GM10248 (cell line): ENCODE results near the gene USP10.

Source experiments
- CTCF ChIA-PET: fragments of 300-600 bp; sonication (Branson Sonifier 250); formaldehyde crosslinking; extraction: SDS; loops from one replicate; lab custom pipeline; 2021; ENCODE audit warnings: antibody characterized with exemption; lab: Yijun Ruan, JAX
- POLR2A ChIA-PET: fragments of 350-650 bp; sonication (Branson Sonifier 250); formaldehyde crosslinking; extraction: SDS; loops from one replicate; lab custom pipeline; 2020; ENCODE audit warnings: antibody characterized with exemption; lab: Yijun Ruan, JAX
- DNase-seq: peaks from one replicate; pipeline ENCODE4 v3.0.0; 2012; ENCODE audit errors: extremely low spot score
- TF ChIP-seq, protein P1 (sequence below): IDR thresholded peaks from 2 replicates; pipeline ENCODE4 v1.5.1; 2012; ENCODE audit warnings: mild to moderate bottlenecking, low read depth; ENCODE audit errors: extremely low read depth, missing control alignments, control extremely low read depth

USP10 gene

GRCh38 chr16:84677849-84678248, 22.0 kb upstream of the USP10 start:
- TF ChIP-seq, protein P1, sequence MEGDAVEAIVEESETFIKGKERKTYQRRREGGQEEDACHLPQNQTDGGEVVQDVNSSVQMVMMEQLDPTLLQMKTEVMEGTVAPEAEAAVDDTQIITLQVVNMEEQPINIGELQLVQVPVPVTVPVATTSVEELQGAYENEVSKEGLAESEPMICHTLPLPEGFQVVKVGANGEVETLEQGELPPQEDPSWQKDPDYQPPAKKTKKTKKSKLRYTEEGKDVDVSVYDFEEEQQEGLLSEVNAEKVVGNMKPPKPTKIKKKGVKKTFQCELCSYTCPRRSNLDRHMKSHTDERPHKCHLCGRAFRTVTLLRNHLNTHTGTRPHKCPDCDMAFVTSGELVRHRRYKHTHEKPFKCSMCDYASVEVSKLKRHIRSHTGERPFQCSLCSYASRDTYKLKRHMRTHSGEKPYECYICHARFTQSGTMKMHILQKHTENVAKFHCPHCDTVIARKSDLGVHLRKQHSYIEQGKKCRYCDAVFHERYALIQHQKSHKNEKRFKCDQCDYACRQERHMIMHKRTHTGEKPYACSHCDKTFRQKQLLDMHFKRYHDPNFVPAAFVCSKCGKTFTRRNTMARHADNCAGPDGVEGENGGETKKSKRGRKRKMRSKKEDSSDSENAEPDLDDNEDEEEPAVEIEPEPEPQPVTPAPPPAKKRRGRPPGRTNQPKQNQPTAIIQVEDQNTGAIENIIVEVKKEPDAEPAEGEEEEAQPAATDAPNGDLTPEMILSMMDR, result no peak
- ChIA-PET CTCF (interaction anchor here (0.9 to 1.9 kb wide), 3 partner anchors 14 to 60 kb away, joined by 4 to 8 read pairs (median 5); no protein-coding TSS in a partner anchor), POLR2A (no interaction called here)
- no peak for DNase-seq

- ChIA-PET POLR2A (no interaction called here), CTCF (interaction anchor here (1.6 to 1.9 kb wide), 2 partner anchors 48 to 60 kb away, joined by 5 to 8 read pairs; no protein-coding TSS in a partner anchor)
- TF ChIP-seq, protein P1, result no peak
- DNase-seq, result no peak
These were observed 21.3 kb upstream of the USP10 start for GRCh38 chr16:84678541-84678940.

GRCh38 chr16:84680165-84680842, 19.5 kb upstream of the USP10 start:
- CTCF ChIA-PET, result interaction anchor here (0.6 to 3.0 kb wide), 5 partner anchors 8 to 58 kb away, joined by 3 to 20 read pairs (median 3); no protein-coding TSS in a partner anchor
- POLR2A ChIA-PET, result no interaction called here
- no peak for DNase-seq
- TF ChIP-seq, protein P1, result no peak

DNA sequence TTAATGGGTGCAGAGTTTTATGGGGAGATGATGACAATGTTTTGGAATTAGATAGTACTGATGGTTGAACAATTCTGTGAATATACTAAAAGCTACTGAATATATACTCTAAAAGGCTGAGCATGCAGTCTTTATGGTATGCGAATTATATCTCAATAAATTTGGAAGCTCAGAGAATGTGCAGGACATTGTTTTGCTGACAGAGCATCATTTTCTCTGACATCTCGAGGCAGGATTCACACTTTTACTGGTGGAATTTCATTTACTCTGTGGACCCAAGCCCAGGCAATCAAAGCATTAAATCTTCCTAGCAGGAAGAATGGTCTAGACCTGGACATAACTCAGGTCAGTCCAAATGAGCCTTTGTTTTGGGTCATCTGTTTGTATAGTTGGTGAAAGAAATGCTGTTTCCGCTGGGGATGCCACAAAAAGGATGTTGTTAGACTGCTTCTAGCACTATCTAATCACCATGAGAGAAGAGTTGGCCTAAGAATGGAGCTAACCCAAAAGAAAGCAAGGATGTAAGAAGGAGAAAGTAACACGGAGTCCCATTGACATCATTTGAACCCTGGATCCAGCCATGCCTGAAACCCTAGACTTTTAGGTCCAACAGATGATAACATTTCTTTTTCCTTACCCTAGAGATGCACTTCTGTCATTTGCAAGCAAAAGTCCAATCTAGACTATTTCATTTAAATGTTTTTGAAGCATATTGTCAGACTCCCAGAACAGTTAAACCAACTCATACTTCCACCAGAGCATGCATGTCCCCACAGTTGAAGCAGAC, 18.8 kb upstream of the USP10 start:
- DNase-seq, result no peak
- ChIA-PET POLR2A (no interaction called here), CTCF (interaction anchor here (1.0 to 3.0 kb wide), 6 partner anchors 9 to 58 kb away, joined by 3 to 20 read pairs (median 6); no protein-coding TSS in a partner anchor)
- TF ChIP-seq, protein P1, result no peak

GRCh38 chr16:84683691-84684591, 15.9 kb upstream of the USP10 start:
- TF ChIP-seq, protein P1, result no peak
- POLR2A ChIA-PET, result no interaction called here
- CTCF ChIA-PET, result interaction anchor here (1.2 to 5.3 kb wide), 3 partner anchors 11 to 63 kb away, joined by 3 to 51 read pairs (median 8); no protein-coding TSS in a partner anchor
- no peak for DNase-seq

- POLR2A ChIA-PET, result no interaction called here
- CTCF ChIA-PET, result interaction anchor here (1.0 to 5.3 kb wide), 6 partner anchors 11 to 70 kb away, joined by 3 to 51 read pairs (median 4); no protein-coding TSS in a partner anchor
- DNase-seq, result no peak
- TF ChIP-seq, protein P1, result no peak
These were observed 15.2 kb upstream of the USP10 start for GRCh38 chr16:84684592-84684965.
